Mesothelial cell of epicardium (in vitro differentiated cells): ENCODE data around the gene GPC6. TPM values are rescaled to one million over a fixed set of nuclear protein-coding genes. Genes with fewer than 3 reads are reported as not detected.

Experiments used
- DNase-seq, 2 experiments: peaks; one replicate each; pipeline ENCODE4 v3.0.0; 2021; ENCODE audit warnings: low spot score in 2 of 2; ENCODE audit not compliant: unreplicated experiment in 2 of 2
- H3K27ac Mint-ChIP-seq: 2 replicates; pipeline ENCODE4 v1.8.0; 2021; ENCODE audit warnings: mixed read lengths
- H3K27me3 Mint-ChIP-seq: 2 replicates; pipeline ENCODE4 v1.8.0; 2021; ENCODE audit warnings: low read depth, mixed read lengths
- H3K36me3 Mint-ChIP-seq: 2 replicates; pipeline ENCODE4 v1.8.0; 2021; ENCODE audit warnings: mixed read lengths
- H3K4me1 Mint-ChIP-seq: 2 replicates; pipeline ENCODE4 v1.8.0; 2021; ENCODE audit warnings: mixed read lengths
- H3K4me3 Mint-ChIP-seq: 2 replicates; pipeline ENCODE4 v1.8.0; 2021; ENCODE audit warnings: mild to moderate bottlenecking, moderate library complexity, mixed read lengths
- H3K9me3 Mint-ChIP-seq: 2 replicates; pipeline ENCODE4 v1.8.0; 2021; ENCODE audit warnings: mixed read lengths
- total RNA-seq: library from RNA; stranded (reverse); gene quantifications from 3 replicates; pipeline ENCODE4 v1.2.1, GENCODE V29; 2021
- TF ChIP-seq, protein P1 (sequence below): fragments of 200-600 bp; sonication (generic); IDR thresholded peaks from one replicate; pipeline ENCODE4 v1.5.0; 2021; ENCODE audit warnings: antibody characterized with exemption; ENCODE audit not compliant: unreplicated experiment

Gene GPC6
- total RNA-seq, 1 donor from 2014 or later = 112 TPM

DNA sequence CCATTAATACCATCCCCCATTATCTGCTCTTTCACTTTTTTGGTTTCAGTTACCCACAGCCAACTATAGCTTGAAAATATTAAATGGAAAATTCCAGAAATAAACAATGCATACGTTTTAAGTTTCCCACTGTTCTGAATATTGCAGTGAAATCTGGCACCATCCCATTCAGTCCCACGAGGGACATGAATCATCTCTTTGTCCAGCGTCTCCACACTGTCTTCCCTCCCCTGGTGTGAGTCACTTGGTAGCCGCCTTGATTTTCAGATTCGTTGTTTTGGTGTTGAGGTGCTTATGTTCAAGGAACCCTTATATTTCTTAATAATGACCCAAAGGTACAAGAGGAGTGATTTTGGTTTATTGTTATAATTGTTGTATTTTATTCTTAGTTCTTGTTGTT lies 1006.8 kb downstream of the GPC6 start:
- no peaks in the 10 kb centered on the region for H3K27me3 Mint-ChIP-seq
- peaks cover 5% of the 10 kb centered on the region for H3K9me3 Mint-ChIP-seq
- DNase-seq = no peak
- TF ChIP-seq, protein P1, sequence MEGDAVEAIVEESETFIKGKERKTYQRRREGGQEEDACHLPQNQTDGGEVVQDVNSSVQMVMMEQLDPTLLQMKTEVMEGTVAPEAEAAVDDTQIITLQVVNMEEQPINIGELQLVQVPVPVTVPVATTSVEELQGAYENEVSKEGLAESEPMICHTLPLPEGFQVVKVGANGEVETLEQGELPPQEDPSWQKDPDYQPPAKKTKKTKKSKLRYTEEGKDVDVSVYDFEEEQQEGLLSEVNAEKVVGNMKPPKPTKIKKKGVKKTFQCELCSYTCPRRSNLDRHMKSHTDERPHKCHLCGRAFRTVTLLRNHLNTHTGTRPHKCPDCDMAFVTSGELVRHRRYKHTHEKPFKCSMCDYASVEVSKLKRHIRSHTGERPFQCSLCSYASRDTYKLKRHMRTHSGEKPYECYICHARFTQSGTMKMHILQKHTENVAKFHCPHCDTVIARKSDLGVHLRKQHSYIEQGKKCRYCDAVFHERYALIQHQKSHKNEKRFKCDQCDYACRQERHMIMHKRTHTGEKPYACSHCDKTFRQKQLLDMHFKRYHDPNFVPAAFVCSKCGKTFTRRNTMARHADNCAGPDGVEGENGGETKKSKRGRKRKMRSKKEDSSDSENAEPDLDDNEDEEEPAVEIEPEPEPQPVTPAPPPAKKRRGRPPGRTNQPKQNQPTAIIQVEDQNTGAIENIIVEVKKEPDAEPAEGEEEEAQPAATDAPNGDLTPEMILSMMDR = no peak
- H3K36me3 Mint-ChIP-seq = peaks cover 9% of the 10 kb centered on the region
- peaks cover 12% of the 10 kb centered on the region for H3K4me1 Mint-ChIP-seq
- H3K27ac Mint-ChIP-seq = no peak overlapping the region
- H3K4me3 Mint-ChIP-seq = no peak overlapping the region

DNA sequence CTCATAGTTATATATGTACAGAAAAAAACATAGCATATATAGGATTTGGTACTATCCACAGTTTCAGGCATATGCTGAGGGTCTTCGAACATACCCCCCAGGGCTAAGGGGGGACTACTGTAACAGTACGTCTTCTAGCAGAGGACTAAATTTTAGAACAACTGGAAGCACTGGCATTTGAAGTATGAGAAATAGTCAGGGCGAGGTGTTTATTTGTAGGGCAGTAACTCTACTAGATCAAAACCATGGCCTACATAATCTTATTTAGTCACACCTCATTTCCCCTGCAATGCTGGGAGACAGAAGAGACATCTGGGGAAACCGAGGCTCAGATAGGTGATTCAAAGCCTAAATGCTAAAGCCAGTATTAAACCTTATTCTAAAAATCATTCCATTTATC lies 1007.2 kb downstream of the GPC6 start:
- H3K27me3 Mint-ChIP-seq = no peaks in the 10 kb centered on the region
- TF ChIP-seq, protein P1 = no peak
- H3K36me3 Mint-ChIP-seq = peaks cover 7% of the 10 kb centered on the region
- H3K9me3 Mint-ChIP-seq = peaks cover 5% of the 10 kb centered on the region
- peaks cover 8% of the 10 kb centered on the region for H3K4me1 Mint-ChIP-seq
- no peak overlapping the region for H3K4me3 Mint-ChIP-seq
- H3K27ac Mint-ChIP-seq = no peak overlapping the region
- DNase-seq = no peak

DNA sequence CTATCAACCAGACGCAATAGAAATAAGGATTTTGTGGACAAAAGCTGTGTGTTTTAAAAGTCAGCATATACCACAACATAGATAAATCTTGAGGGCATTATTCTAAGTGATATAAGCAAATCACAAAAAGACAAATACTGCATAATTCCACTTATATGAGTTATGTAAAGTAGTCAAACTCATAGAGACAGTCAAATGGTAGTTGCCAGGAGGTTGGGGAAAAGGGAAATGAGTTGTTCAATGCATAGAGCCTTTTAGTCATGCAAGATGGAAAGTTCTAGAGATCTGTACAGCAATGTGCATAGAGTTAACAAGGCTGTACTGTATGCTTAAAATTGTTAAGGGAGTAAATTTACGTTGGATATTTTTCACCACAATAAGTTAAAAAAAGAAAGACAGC lies 1008.1 kb downstream of the GPC6 start:
- Mint-ChIP-seq H3K27ac (no peak overlapping the region), H3K4me3 (no peak overlapping the region), H3K9me3 (peaks cover 2% of the 10 kb centered on the region)

DNA sequence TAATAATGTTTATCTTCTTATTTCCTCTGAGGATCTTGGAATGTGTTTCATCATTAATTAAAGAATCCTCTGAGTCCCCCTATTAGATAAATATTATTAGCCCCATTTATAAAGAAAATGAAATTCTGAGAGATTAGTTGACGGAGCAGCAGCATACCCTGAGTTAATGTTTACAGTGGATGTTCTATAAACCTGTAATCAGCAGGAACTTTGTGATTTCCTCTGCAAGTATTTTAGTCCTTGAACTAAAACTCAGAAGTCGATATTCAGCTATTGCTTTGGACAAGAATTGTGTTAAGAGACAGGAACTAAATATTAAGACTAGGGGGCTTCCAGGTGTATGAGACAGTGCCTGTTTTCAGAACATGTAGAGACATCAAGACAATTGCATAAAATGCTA lies 1009.5 kb downstream of the GPC6 start:
- no peaks in the 10 kb centered on the region for H3K36me3 Mint-ChIP-seq

More for the DNA sequence above, 1008.1 kb downstream of the GPC6 start:
- Mint-ChIP-seq H3K4me1 (peaks cover 8% of the 10 kb centered on the region), H3K27me3 (no peaks in the 10 kb centered on the region), H3K36me3 (peaks cover 2% of the 10 kb centered on the region)
- TF ChIP-seq, protein P1 = no peak
- no peak for DNase-seq

DNA sequence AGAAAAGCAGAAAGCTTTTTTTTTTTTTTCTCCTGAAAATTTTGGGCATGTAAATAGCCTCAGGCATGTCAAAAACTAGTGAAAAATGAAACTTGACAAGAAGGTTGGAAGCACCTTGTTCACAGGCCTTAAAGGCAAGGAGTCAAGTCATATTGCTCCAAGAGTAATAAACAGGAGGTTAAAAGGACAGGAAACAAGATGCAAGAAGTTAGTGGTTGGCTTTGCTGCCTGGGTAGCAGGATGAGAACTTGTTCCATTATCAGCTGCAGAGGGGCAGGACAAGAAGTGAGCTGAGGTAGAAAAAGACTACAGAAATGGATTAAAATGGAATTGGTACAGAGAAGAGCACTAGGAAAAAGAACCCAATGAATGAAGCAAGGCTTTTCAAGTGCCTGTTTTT lies 1010.3 kb downstream of the GPC6 start:
- H3K27me3 Mint-ChIP-seq = no peaks in the 10 kb centered on the region
- peaks cover 8% of the 10 kb centered on the region for H3K4me1 Mint-ChIP-seq
- TF ChIP-seq, protein P1 = no peak
- no peak overlapping the region for H3K4me3 Mint-ChIP-seq
- H3K36me3 Mint-ChIP-seq = no peaks in the 10 kb centered on the region
- H3K27ac Mint-ChIP-seq = no peak overlapping the region
- H3K9me3 Mint-ChIP-seq = no peaks in the 10 kb centered on the region
- DNase-seq = no peak

More for the DNA sequence above, 1009.5 kb downstream of the GPC6 start:
- Mint-ChIP-seq H3K9me3 (no peaks in the 10 kb centered on the region), H3K27ac (no peak overlapping the region), H3K4me3 (no peak overlapping the region), H3K27me3 (no peaks in the 10 kb centered on the region), H3K4me1 (peaks cover 8% of the 10 kb centered on the region)
- no peak for DNase-seq
- TF ChIP-seq, protein P1 = no peak

DNA sequence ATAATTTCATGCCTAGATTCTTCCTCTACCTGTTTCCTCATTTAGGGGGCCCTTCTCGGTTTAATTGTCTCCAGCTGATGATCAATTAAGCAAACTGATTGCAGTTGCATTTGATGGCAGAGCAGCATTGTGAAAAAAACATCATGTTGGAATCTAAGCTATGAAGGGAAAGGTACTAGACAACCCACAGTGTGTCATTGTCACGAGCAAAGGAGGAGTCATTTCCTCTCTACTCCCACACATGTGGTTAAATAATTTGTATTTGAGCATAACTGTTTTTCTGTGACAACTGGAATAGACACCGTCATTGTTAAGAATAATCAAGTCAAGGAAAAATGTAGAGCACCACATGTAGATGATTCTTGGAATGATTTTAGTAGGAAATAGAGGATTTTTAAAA lies 1012.5 kb downstream of the GPC6 start:
- Mint-ChIP-seq H3K27ac (no peak overlapping the region), H3K4me1 (peaks cover 6% of the 10 kb centered on the region), H3K36me3 (no peaks in the 10 kb centered on the region), H3K9me3 (no peaks in the 10 kb centered on the region), H3K27me3 (no peaks in the 10 kb centered on the region), H3K4me3 (no peak overlapping the region)
- TF ChIP-seq, protein P1 = no peak
- DNase-seq = no peak
